ENCODE results near the gene KATNAL1. TPM values are rescaled to one million over a fixed set of nuclear protein-coding genes. Genes with fewer than 3 reads are reported as not detected.

KATNAL1 gene
- polyA plus RNA-seq, 1 donor (not counting 4 experiments of a cell fraction or from before 2014, with no cell fraction given), result 10.1 TPM

- Histone ChIP-seq H3K9ac (ENCODE audit: control insufficient read depth, extremely low read depth, insufficient read depth, low read length) (no peak overlapping the region), H3K9me3 (ENCODE audit: control insufficient read depth, low read depth, low read length) (no peaks in the 10 kb centered on the region), H3K79me2 (ENCODE audit: control insufficient read depth, insufficient read depth, low read length) (no peaks in the 10 kb centered on the region), H3K4me2 (ENCODE audit: control insufficient read depth, extremely low read depth, insufficient read depth, low read depth, low read length) (no peak overlapping the region), H2AFZ (ENCODE audit: control insufficient read depth, low read length) (no peak overlapping the region), H3K36me3 (ENCODE audit: control insufficient read depth in 2 of 2, extremely low read depth in 1 of 2, insufficient read depth in 2 of 2, low read length in 2 of 2) (no peaks in the 10 kb centered on the region), H4K20me1 (ENCODE audit: control insufficient read depth, extremely low read depth, insufficient read depth, low read length) (no peaks in the 10 kb centered on the region), H3K27me3 (ENCODE audit: control insufficient read depth, extremely low read depth, insufficient read depth, low read length) (no peaks in the 10 kb centered on the region), H3K4me3 (ENCODE audit: control insufficient read depth in 2 of 3, extremely low read depth in 1 of 3, insufficient read depth in 2 of 3, low read depth in 1 of 3, low read length in 3 of 3) (no peak overlapping the region), H3K9me1 (ENCODE audit: control insufficient read depth, extremely low read depth, insufficient read depth, low read length) (no peaks in the 10 kb centered on the region), H3K4me1 (ENCODE audit: control insufficient read depth, extremely low read depth, insufficient read depth, low read length) (no peaks in the 10 kb centered on the region), H3K27ac (ENCODE audit: control insufficient read depth, insufficient read depth, low read length) (no peak overlapping the region)
- no peak for TF ChIP-seq CTCF (optimal IDR thresholded peaks at IDR 0.05 in 1 of 3, IDR thresholded peaks at IDR 0.05 in 1 of 3, conservative IDR thresholded peaks at IDR 0.05 in 1 of 3; ENCODE audit: extremely low read depth in 1 of 3, insufficient read depth in 2 of 3, low read length in 3 of 3)
- no peak for TF ChIP-seq EZH2 (IDR thresholded peaks at IDR 0.05; ENCODE audit: low read length)
- no peak for DNase-seq (ENCODE audit: low read depth, low spot score)
- FAIRE-seq, result no peak
- dilution Hi-C loops (cut with MboI; ENCODE audit: extremely low pct_ligation_motif_present, low sequenced_read_pairs), result no loop called here
These were observed 134.6 kb downstream of the KATNAL1 start for GRCh38 chr13:30172593-30173302.

- Histone ChIP-seq H3K79me2 (ENCODE audit: control insufficient read depth, insufficient read depth, low read length) (no peaks in the 10 kb centered on the region), H3K27ac (ENCODE audit: control insufficient read depth, insufficient read depth, low read length) (no peak overlapping the region), H4K20me1 (ENCODE audit: control insufficient read depth, extremely low read depth, insufficient read depth, low read length) (no peaks in the 10 kb centered on the region), H3K4me1 (ENCODE audit: control insufficient read depth, extremely low read depth, insufficient read depth, low read length) (no peaks in the 10 kb centered on the region), H3K27me3 (ENCODE audit: control insufficient read depth, extremely low read depth, insufficient read depth, low read length) (no peaks in the 10 kb centered on the region), H3K9me3 (ENCODE audit: control insufficient read depth, low read depth, low read length) (no peaks in the 10 kb centered on the region), H3K4me2 (ENCODE audit: control insufficient read depth, extremely low read depth, insufficient read depth, low read depth, low read length) (no peak overlapping the region), H3K9ac (ENCODE audit: control insufficient read depth, extremely low read depth, insufficient read depth, low read length) (no peak overlapping the region), H3K36me3 (ENCODE audit: control insufficient read depth in 2 of 2, extremely low read depth in 1 of 2, insufficient read depth in 2 of 2, low read length in 2 of 2) (no peaks in the 10 kb centered on the region), H3K9me1 (ENCODE audit: control insufficient read depth, extremely low read depth, insufficient read depth, low read length) (no peaks in the 10 kb centered on the region), H2AFZ (ENCODE audit: control insufficient read depth, low read length) (no peak overlapping the region), H3K4me3 (ENCODE audit: control insufficient read depth in 2 of 3, extremely low read depth in 1 of 3, insufficient read depth in 2 of 3, low read depth in 1 of 3, low read length in 3 of 3) (no peak overlapping the region)
- TF ChIP-seq EZH2 (IDR thresholded peaks at IDR 0.05; ENCODE audit: low read length) (no peak), CTCF (optimal IDR thresholded peaks at IDR 0.05 in 1 of 3, IDR thresholded peaks at IDR 0.05 in 1 of 3, conservative IDR thresholded peaks at IDR 0.05 in 1 of 3; ENCODE audit: extremely low read depth in 1 of 3, insufficient read depth in 2 of 3, low read length in 3 of 3) (no peak)
- DNase-seq (ENCODE audit: low read depth, low spot score), result no peak
- FAIRE-seq, result no peak
- dilution Hi-C loops (cut with MboI; ENCODE audit: extremely low pct_ligation_motif_present, low sequenced_read_pairs), result no loop called here
These were observed 136.8 kb downstream of the KATNAL1 start for GRCh38 chr13:30170569-30170968.
